22Rv1 (cell line): Measurements from ENCODE around the gene MAGED4.
"Not testable (repeated sequence)": the region's sequence is repeated elsewhere in the genome, so short reads cannot be mapped to it uniquely, and the experiment has no call there.

Source experiments
- CTCF ChIP-seq: fragments of 450-650 bp; IDR thresholded peaks from 2 replicates; pipeline ENCODE4 v1.5.1; 2017; ENCODE audit warnings: mild to moderate bottlenecking
- ZFX ChIP-seq: fragments of 450-650 bp; IDR thresholded peaks from 2 replicates; pipeline ENCODE4 v1.6.1; 2017; ENCODE audit warnings: antibody characterized with exemption, borderline replicate concordance

DNA sequence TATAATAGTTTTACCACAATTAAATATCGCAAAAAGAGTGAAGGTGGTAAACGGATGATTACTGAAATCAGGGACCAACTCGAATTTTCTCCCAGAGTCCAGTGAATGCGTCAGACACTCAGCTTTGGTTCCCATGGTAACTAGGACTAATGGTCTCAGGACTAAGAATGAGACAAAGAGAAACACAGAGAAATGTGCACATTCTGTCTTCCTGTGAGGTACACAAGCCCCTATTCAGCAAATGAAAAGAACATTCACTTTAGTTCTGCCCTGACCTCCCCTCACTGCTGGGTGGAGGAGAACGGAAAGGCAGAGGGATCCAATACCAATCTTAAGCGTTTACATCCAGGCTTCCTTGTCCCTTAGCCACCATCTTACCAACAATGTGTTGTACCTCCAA lies 26.7 kb downstream of the MAGED4 start:
- TF ChIP-seq CTCF, ZFX: not testable (repeated sequence)
